ENCODE data around the gene ARSA.

DNA sequence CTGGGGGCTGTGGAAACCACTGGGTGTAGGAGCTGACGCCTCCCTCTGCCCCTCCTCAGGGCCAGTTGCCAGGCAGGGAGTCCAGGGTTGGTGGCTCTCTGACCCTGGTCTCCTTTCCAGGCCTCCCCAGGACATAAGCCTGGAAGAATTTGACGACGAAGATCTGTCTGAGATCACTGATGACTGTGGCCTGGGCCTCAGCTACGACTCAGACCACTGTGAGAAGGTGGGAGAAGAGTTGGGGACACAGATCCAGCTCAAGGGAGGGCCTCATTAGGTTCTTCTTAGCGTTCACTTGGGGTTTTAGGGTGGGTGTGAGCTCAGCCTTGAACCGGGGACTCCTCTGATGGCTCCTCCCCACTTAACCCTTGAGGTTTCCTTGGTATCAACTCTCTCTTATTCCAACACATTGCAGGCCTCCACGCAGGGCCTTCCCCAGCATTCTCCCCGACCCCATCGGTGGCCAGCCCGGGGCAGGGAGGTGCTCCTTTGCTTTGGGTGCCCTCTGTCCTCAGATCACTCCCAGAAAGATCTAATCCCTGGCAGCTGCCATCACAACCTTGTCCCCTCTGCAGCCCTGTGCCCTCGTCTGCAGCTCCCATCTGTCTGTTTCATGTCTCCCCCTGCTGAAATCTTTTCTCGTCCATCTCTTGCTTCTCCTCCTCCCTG is 26.1 kb downstream of the ARSA start:
- TF ChIP-seq CTCF (conservative IDR thresholded peaks at IDR 0.05; ENCODE audit: low read depth, low read length) (no peak), EZH2phosphoT487 (IDR thresholded peaks at IDR 0.05; ENCODE audit: borderline replicate concordance, low read length) (no peak), EZH2 (IDR thresholded peaks at IDR 0.05; ENCODE audit: low read length, unreplicated experiment) (no peak)
